GM12892 (cell line): Measurements from ENCODE around the gene ETFB.

ENCODE experiments used
- POLR2A ChIP-seq: IDR thresholded peaks from 2 replicates; pipeline ENCODE4 v1.6.1; 2011; ENCODE audit warnings: low read depth, low read length, control low read depth
- POLR2AphosphoS5 ChIP-seq: IDR thresholded peaks from 2 replicates; pipeline ENCODE4 v1.6.1; 2011; ENCODE audit warnings: low read depth, low read length, control low read depth
- TAF1 ChIP-seq: IDR thresholded peaks from 2 replicates; pipeline ENCODE4 v1.6.1; 2011; ENCODE audit warnings: low read depth, mild to moderate bottlenecking, control low read depth, low read length, borderline replicate concordance

- TF ChIP-seq POLR2A (no peak; the same call in 1 of the 2 replicates), POLR2AphosphoS5 (no peak), TAF1 (no peak)
Observed at GRCh38 chr19:51372649-51373504, 6.7 kb upstream of the ETFB start, which contains the start of gene NKG7.
